ENCODE results near the gene LIMS1.
"Not testable (repeated sequence)": the region's sequence is repeated elsewhere in the genome, so short reads cannot be mapped to it uniquely, and the experiment has no call there.

Gene LIMS1

DNA sequence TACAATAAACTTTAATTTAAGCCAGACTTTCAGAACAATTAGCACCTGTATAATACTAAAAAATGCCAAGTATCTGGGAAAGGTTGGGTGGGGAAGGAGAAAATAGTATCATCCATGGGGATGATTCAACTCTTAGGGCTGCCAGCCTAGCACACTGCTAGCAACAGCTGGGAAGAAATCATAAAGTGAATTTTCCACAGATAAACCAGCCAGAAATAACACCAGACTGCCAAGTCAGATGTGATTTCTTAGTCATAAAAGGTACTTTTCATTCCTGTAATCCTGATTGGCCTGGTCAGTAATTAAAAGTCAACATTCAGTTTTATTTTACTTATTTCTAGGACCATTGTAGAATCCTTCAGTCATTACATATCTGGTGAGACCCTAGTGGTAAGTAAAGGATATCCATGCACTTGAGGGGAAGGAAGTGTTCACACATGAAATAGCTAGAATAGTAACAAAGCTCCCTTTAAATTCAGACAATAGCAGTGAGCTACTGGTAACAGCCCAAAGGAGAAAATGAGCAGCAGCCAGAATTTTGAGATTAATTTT is 59.4 kb downstream of the LIMS1 start:
- POLR2A ChIA-PET: no interaction called here
- no peak for DNase-seq (ENCODE audit: extremely low spot score)
- CTCF ChIA-PET: interaction anchor here (1.2 to 3.5 kb wide), 6 partner anchors 9 to 43 kb away, joined by 3 to 38 read pairs (median 12); no protein-coding TSS in a partner anchor
- TF ChIP-seq, protein P1, sequence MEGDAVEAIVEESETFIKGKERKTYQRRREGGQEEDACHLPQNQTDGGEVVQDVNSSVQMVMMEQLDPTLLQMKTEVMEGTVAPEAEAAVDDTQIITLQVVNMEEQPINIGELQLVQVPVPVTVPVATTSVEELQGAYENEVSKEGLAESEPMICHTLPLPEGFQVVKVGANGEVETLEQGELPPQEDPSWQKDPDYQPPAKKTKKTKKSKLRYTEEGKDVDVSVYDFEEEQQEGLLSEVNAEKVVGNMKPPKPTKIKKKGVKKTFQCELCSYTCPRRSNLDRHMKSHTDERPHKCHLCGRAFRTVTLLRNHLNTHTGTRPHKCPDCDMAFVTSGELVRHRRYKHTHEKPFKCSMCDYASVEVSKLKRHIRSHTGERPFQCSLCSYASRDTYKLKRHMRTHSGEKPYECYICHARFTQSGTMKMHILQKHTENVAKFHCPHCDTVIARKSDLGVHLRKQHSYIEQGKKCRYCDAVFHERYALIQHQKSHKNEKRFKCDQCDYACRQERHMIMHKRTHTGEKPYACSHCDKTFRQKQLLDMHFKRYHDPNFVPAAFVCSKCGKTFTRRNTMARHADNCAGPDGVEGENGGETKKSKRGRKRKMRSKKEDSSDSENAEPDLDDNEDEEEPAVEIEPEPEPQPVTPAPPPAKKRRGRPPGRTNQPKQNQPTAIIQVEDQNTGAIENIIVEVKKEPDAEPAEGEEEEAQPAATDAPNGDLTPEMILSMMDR (IDR thresholded peaks at IDR 0.05; ENCODE audit: control extremely low read depth, extremely low read depth, low read depth, missing control alignments): no peak

DNA sequence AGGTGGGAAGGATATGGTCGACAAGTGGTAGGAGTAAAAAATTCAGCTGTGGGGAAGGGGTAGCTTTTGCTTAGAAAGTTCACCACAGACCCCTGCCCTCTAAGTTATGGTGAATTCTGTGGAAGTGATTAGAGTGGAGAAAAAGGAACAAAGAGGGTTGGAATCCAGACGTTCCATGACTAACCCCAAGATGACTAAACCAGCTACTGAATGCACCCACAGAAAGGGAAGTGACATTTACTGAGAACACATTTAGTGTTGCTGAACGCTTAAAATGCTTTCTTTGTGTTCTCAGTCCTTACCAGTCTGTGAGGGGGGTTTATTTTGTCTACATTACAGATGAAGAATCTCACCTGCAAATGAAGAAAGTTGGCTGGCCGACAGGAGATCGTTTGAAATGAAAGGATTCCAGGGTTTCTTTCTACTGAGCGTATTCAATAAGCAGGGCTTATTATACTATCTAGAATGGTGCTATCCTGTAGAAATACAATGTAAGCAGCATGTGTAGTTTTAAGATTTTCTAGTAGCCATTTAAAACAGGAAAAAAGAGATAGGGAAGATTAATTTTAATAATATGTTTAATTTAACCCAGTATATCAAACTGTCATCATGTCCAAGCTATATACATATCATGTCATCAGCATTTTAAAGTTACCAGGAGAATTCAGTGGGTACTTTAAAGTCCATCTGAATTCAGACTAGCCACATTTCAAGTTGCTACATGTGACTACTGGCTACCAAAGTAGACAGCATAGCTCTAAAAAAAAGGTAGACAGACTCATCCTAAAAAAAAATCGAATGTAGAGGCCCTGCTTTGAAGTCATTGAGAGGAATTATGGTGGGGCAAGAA is 60.1 kb downstream of the LIMS1 start:
- POLR2A ChIA-PET: interaction anchor here (0.8 kb wide), 1 partner anchor 18 kb away, joined by 3 read pairs; no protein-coding TSS in a partner anchor

DNA sequence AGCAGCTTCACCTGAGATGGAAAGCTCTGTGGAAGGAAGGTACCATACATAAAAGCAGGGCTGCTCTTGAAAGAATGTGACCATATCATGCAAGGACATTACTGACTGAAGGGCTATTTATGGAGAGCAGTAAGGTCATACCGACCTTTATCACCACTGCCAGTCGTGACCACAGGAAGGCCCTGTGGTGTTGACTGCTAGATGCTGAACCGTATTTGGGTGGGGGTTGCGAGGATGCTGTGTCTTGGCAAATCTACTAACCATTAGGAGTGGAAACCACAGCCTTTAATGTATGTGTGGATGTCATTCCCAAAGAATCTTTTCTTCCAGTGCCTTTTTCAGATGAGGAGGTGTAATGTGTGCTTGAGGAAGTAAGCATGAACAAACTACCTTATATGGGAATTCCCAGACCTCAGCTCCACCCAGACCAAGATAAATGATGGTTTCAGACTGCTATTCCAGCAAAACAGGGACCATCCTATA is 60.8 kb downstream of the LIMS1 start:
- DNase-seq (ENCODE audit: extremely low spot score): no peak
- POLR2A ChIA-PET: interaction anchor here (0.8 kb wide), 1 partner anchor 17 kb away, joined by 3 read pairs; no protein-coding TSS in a partner anchor
- CTCF ChIA-PET: interaction anchor here (1.7 to 3.5 kb wide), 4 partner anchors 11 to 41 kb away, joined by 8 to 38 read pairs (median 18); no protein-coding TSS in a partner anchor
- TF ChIP-seq, protein P1 (IDR thresholded peaks at IDR 0.05; ENCODE audit: control extremely low read depth, extremely low read depth, low read depth, missing control alignments): no peak

More for the DNA sequence above, 60.1 kb downstream of the LIMS1 start:
- TF ChIP-seq, protein P1 (IDR thresholded peaks at IDR 0.05; ENCODE audit: control extremely low read depth, extremely low read depth, low read depth, missing control alignments): no peak
- CTCF ChIA-PET: interaction anchor here (1.2 to 3.5 kb wide), 6 partner anchors 8 to 42 kb away, joined by 3 to 38 read pairs (median 12); no protein-coding TSS in a partner anchor
- DNase-seq (ENCODE audit: extremely low spot score): peak; percentile 49

DNA sequence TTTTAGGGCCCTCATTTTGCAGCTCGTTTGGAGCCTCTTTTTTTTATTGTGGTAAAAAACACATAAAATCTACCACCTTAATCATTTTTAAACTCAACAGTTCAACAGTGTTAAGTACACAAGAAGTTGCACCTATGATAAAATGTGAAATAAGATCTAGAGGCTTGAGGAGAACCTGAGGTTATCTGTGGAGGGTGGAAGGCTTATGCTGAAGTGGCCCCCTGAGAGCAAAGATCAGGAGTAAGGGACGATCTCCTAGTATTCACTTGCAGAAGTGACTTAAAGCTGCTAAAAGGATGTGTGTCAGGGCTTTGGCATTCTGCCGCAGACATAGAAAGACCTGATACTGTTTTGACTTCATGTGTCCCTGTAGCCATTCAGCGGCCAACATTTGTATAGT is 61.5 kb downstream of the LIMS1 start:
- CTCF ChIA-PET: interaction anchor here (2.8 kb wide), 1 partner anchor 41 kb away, joined by 20 read pairs; no protein-coding TSS in a partner anchor
- POLR2A ChIA-PET; DNase-seq (ENCODE audit: extremely low spot score): not testable (repeated sequence)

DNA sequence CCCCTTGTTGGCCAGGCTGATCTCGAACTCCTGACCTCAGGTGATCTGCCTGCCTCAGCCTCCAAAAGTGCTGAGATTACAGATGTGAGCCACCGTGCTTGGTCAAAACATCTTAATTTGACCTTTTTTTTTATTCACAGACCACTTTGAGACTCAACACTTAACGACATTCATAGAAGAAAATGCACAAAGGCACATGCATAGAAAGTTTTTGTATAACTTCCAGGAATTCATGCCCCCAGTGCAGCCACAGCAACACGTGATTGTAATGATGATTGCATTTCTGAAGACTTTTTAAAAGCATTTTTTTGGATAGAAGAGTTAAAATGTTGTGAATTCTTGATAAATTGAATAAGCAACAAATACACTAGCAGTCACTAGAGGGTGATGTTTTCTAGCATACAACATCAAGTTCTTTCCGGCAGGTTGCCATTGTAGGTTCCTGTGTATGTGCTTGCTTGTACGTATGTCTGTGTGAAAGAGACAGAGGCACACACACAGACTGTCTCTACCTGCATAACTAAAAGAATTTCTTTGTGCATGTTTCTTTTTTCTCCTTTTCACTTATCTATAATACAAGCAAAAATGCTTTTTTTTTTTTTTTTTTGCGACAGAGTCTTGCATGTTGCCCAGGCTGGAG is 63.0 kb downstream of the LIMS1 start:
- DNase-seq (ENCODE audit: extremely low spot score); CTCF ChIA-PET: not testable (repeated sequence)
- POLR2A ChIA-PET: interaction anchor here (0.7 kb wide), 1 partner anchor 12 kb away, joined by 7 read pairs; no protein-coding TSS in a partner anchor

DNA sequence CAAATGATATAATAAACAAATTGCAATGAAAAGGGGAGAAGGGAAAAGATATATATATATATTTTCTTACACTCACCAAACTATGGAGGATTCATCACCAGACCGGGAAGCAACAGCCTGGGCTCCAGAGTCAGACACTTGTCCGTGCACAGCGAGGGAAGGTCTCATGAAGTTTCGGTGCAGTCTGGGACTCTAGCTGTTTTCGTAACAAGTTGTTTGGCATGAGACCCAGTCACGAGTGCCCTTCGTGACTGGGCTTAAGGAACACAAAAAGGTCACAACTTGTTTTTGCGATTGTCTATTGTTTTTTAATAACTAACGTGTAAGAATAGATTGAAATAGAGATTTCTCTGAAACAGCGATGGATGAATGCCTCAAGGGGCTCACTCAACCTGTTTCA is 66.9 kb downstream of the LIMS1 start:
- CTCF ChIA-PET; DNase-seq (ENCODE audit: extremely low spot score); POLR2A ChIA-PET: not testable (repeated sequence)

DNA sequence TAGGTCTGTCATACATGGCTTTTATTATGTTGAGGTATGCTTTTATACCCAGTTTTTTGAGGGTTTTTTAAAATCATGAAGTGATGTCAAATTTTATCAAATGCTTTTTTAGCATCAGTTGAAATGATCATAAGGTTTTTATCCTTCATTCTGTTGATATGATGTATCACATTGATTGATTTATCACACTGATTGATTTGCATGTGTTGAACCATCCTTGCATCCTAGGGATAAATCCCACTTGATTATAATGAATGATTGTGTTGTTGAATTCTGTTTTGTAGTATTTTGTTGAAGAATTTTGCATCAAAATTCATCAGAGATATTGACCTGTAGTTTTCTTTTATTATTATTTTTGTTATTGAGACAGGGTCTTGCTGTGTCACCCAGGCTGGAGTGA is 68.2 kb downstream of the LIMS1 start:
- DNase-seq (ENCODE audit: extremely low spot score): no peak
- TF ChIP-seq, protein P1 (IDR thresholded peaks at IDR 0.05; ENCODE audit: control extremely low read depth, extremely low read depth, low read depth, missing control alignments): no peak
- POLR2A ChIA-PET: no interaction called here
- CTCF ChIA-PET: interaction anchor here (1.0 to 1.3 kb wide), 2 partner anchors 8 to 18 kb away, joined by 3 read pairs; no protein-coding TSS in a partner anchor
